IMR-90 (cell line): ENCODE data around the gene MACF1.

Source experiments
- BHLHE40 ChIP-seq: fragments of 150-350 bp; IDR thresholded peaks from 2 replicates; pipeline ENCODE4 v1.6.1; 2016; ENCODE audit warnings: mild to moderate bottlenecking, low read depth, low read length
- CHD1 ChIP-seq: IDR thresholded peaks from 2 replicates; pipeline ENCODE4 v1.6.1; 2012; ENCODE audit warnings: low read depth, low read length, improper control_type of control experiment
- FOS ChIP-seq: fragments of 150-350 bp; IDR thresholded peaks from 2 replicates; pipeline ENCODE4 v1.6.1; 2016; ENCODE audit warnings: low read depth, low read length
- MAFK ChIP-seq: IDR thresholded peaks from 2 replicates; pipeline ENCODE4 v1.6.1; 2012; ENCODE audit warnings: low read depth, low read length, improper control_type of control experiment
- MAZ ChIP-seq: IDR thresholded peaks from 2 replicates; pipeline ENCODE4 v1.6.1; 2012; ENCODE audit warnings: low read depth, mild to moderate bottlenecking, low read length, improper control_type of control experiment, moderate library complexity, borderline replicate concordance
- MXI1 ChIP-seq: IDR thresholded peaks from 2 replicates; pipeline ENCODE4 v1.6.1; 2012; ENCODE audit warnings: low read depth, mild to moderate bottlenecking, low read length, moderate library complexity, borderline replicate concordance
- POLR2A ChIP-seq: IDR thresholded peaks from 2 replicates; pipeline ENCODE4 v1.6.1; 2012; ENCODE audit warnings: mild to moderate bottlenecking, low read depth, low read length
- RCOR1 ChIP-seq: IDR thresholded peaks from 2 replicates; pipeline ENCODE4 v1.6.1; 2012; ENCODE audit warnings: mild to moderate bottlenecking, low read length, improper control_type of control experiment; ENCODE audit not compliant: insufficient replicate concordance
- RFX5 ChIP-seq: IDR thresholded peaks from 2 replicates; pipeline ENCODE4 v1.8.0; 2012; ENCODE audit warnings: low read depth, mild to moderate bottlenecking, low read length, moderate library complexity
- SMC3 ChIP-seq: fragments of 150-350 bp; IDR thresholded peaks from 2 replicates; pipeline ENCODE4 v1.6.1; 2016; ENCODE audit warnings: low read depth, mild to moderate bottlenecking, antibody characterized with exemption, low read length, moderate library complexity
- TF ChIP-seq, protein P1 (sequence below): conservative IDR thresholded peaks from 2 replicates; pipeline ENCODE4 v1.5.1; 2012; ENCODE audit warnings: mild to moderate bottlenecking, low read depth, low read length, improper control_type of control experiment
- TF ChIP-seq, protein P2 (sequence below): fragments of 150-350 bp; IDR thresholded peaks from 2 replicates; pipeline ENCODE4 v1.6.1; 2016; ENCODE audit warnings: low read depth, mild to moderate bottlenecking, low read length, moderate library complexity, borderline replicate concordance
- TF ChIP-seq, protein P3 (sequence below): fragments of 150-350 bp; IDR thresholded peaks from 2 replicates; pipeline ENCODE4 v1.6.1; 2017; ENCODE audit warnings: mild to moderate bottlenecking, antibody characterized with exemption, low read length, low read depth

DNA sequence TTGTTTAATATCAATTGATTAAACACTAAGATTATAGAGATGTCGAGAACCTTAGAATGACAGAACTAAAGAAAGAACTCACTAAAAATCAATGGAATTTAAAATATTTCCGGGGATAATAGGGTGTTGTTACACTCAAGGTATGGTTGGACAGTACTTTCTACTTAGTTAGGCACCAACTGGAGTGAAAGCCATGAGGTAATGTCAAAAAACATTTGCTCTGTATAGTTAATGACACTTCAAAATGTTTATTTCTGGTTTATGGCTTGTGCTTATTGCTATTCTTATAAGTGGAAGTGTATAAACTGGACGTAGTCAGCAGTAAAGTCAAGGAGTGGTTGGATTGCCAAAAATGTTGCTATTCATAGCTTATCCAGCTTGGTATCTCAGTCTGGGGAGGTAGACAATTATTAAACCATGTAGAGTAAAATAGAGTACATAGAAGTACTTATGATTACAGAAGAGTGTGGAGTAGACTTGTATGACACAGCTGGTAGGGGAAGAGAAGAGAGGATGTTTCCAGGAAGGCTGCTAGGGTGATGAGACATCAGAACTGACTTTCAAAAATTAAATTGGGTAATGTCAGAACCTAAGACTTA, 230.4 kb downstream of the MACF1 start:
- TF ChIP-seq, protein P1, sequence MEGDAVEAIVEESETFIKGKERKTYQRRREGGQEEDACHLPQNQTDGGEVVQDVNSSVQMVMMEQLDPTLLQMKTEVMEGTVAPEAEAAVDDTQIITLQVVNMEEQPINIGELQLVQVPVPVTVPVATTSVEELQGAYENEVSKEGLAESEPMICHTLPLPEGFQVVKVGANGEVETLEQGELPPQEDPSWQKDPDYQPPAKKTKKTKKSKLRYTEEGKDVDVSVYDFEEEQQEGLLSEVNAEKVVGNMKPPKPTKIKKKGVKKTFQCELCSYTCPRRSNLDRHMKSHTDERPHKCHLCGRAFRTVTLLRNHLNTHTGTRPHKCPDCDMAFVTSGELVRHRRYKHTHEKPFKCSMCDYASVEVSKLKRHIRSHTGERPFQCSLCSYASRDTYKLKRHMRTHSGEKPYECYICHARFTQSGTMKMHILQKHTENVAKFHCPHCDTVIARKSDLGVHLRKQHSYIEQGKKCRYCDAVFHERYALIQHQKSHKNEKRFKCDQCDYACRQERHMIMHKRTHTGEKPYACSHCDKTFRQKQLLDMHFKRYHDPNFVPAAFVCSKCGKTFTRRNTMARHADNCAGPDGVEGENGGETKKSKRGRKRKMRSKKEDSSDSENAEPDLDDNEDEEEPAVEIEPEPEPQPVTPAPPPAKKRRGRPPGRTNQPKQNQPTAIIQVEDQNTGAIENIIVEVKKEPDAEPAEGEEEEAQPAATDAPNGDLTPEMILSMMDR = no peak
- TF ChIP-seq MAFK = no peak
- no peak for TF ChIP-seq RCOR1
- TF ChIP-seq BHLHE40 = no peak
- TF ChIP-seq MXI1 = no peak
- TF ChIP-seq SMC3 = no peak
- TF ChIP-seq, protein P2, sequence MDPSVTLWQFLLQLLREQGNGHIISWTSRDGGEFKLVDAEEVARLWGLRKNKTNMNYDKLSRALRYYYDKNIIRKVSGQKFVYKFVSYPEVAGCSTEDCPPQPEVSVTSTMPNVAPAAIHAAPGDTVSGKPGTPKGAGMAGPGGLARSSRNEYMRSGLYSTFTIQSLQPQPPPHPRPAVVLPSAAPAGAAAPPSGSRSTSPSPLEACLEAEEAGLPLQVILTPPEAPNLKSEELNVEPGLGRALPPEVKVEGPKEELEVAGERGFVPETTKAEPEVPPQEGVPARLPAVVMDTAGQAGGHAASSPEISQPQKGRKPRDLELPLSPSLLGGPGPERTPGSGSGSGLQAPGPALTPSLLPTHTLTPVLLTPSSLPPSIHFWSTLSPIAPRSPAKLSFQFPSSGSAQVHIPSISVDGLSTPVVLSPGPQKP = no peak
- no peak for TF ChIP-seq CHD1
- TF ChIP-seq FOS = no peak
- TF ChIP-seq MAZ = no peak
- TF ChIP-seq POLR2A = no peak
- TF ChIP-seq, protein P3, sequence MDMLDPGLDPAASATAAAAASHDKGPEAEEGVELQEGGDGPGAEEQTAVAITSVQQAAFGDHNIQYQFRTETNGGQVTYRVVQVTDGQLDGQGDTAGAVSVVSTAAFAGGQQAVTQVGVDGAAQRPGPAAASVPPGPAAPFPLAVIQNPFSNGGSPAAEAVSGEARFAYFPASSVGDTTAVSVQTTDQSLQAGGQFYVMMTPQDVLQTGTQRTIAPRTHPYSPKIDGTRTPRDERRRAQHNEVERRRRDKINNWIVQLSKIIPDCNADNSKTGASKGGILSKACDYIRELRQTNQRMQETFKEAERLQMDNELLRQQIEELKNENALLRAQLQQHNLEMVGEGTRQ = no peak
- TF ChIP-seq RFX5 = no peak
